GM23248 (cell line): ENCODE measurements around the gene TRIO. TPM values are rescaled to one million over a fixed set of nuclear protein-coding genes. Genes with fewer than 3 reads are reported as not detected.

Source experiments
- DNase-seq: peaks from one replicate; pipeline ENCODE4 v3.0.0-alpha.2; 2015
- H2AFZ ChIP-seq: fragments of 200-600 bp; sonication (generic); 2 replicates; pipeline ENCODE4 v1.6.1; 2016; ENCODE audit warnings: antibody characterized with exemption
- H3F3A ChIP-seq: fragments of 200-600 bp; sonication (generic); 2 replicates; pipeline ENCODE4 v1.6.1; 2016; ENCODE audit warnings: mild to moderate bottlenecking, antibody characterized with exemption, mixed run types; ENCODE audit not compliant: insufficient read depth
- H3K27ac ChIP-seq: fragments of 200-600 bp; sonication (generic); 2 replicates; pipeline ENCODE4 v1.5.1; 2016; ENCODE audit warnings: mild to moderate bottlenecking
- H3K27me3 ChIP-seq: fragments of 200-600 bp; sonication (generic); replicated peaks from 2 replicates; pipeline ENCODE4 v1.6.1; 2016; ENCODE audit warnings: mild to moderate bottlenecking; ENCODE audit not compliant: insufficient read depth
- H3K36me3 ChIP-seq: fragments of 200-600 bp; sonication (generic); 2 replicates; pipeline ENCODE4 v1.6.1; 2016; ENCODE audit warnings: low read depth, mild to moderate bottlenecking
- H3K4me1 ChIP-seq: fragments of 200-600 bp; sonication (generic); 2 replicates; pipeline ENCODE4 v1.6.1; 2016; ENCODE audit warnings: mild to moderate bottlenecking; ENCODE audit not compliant: insufficient read depth
- H3K4me2 ChIP-seq: fragments of 200-600 bp; sonication (generic); one replicate; pipeline ENCODE4 v1.6.1; 2016; ENCODE audit warnings: mild to moderate bottlenecking; ENCODE audit not compliant: unreplicated experiment
- H3K4me3 ChIP-seq: fragments of 200-600 bp; sonication (generic); 2 replicates; pipeline ENCODE4 v1.5.1; 2016; ENCODE audit warnings: mild to moderate bottlenecking
- H3K79me2 ChIP-seq: fragments of 200-600 bp; sonication (generic); 2 replicates; pipeline ENCODE4 v1.6.1; 2016; ENCODE audit warnings: mild to moderate bottlenecking; ENCODE audit not compliant: insufficient read depth
- H3K9ac ChIP-seq: fragments of 200-600 bp; sonication (generic); 2 replicates; pipeline ENCODE4 v1.6.1; 2016; ENCODE audit warnings: mild to moderate bottlenecking
- H3K9me2 ChIP-seq: fragments of 200-600 bp; sonication (generic); 2 replicates; pipeline ENCODE4 v1.6.1; 2016; ENCODE audit warnings: mixed run types, mild to moderate bottlenecking, moderate library complexity; ENCODE audit not compliant: insufficient read depth
- H3K9me3 ChIP-seq: fragments of 200-600 bp; sonication (generic); one replicate; pipeline ENCODE4 v1.6.1; 2017; ENCODE audit warnings: low read depth
- H4K20me1 ChIP-seq: fragments of 200-600 bp; sonication (generic); 2 replicates; pipeline ENCODE4 v1.6.0; 2016; ENCODE audit not compliant: insufficient read depth
- EZH2 ChIP-seq: fragments of 200-600 bp; sonication (generic); IDR thresholded peaks from 2 replicates; pipeline ENCODE4 v1.6.1; 2018; ENCODE audit warnings: antibody characterized with exemption, mild to moderate bottlenecking; ENCODE audit not compliant: insufficient read depth, poor library complexity, severe bottlenecking
- EZH2phosphoT487 ChIP-seq: fragments of 200-600 bp; sonication (generic); IDR thresholded peaks from 2 replicates; pipeline ENCODE4 v1.6.1; 2018; ENCODE audit warnings: antibody characterized with exemption, moderate library complexity, mild to moderate bottlenecking, low read depth; ENCODE audit not compliant: insufficient read depth
- WGBS, 2 experiments: methylation state at CpG; one replicate each; pipeline ENCODE4 v1.1.6; 2015 to 2017; ENCODE audit warnings: low lambda C conversion rate in 2 of 2, low coverage in 1 of 2; ENCODE audit errors: missing lambda C conversion rate in 2 of 2; 5-methylcytosine and 5-hydroxymethylcytosine counted together
- in situ Hi-C: fragments of 300-500 bp; cut with MboI; formaldehyde crosslinking; loops from 2 replicates; pipeline ENCODE4 v1.15.0; 2020
- polyA plus RNA-seq: library from polyadenylated mRNA; unstranded; fragments of >200 nt; fragmentation: Nextera tagmentation; extraction: Ambion mirVana; gene quantifications from 2 replicates; pipeline ENCODE4 v1.2.1, GENCODE V29; 2016
- total RNA-seq: library from RNA; depleted of rRNA; stranded (reverse); fragments of >200 nt; shearing (Covaris generic); gene quantifications from 2 replicates; pipeline ENCODE4 v1.2.3, GENCODE V29; 2014

TRIO gene
- total and polyA plus RNA-seq, 2 experiments from 2014 or later, result 28.1 to 198 TPM

DNA sequence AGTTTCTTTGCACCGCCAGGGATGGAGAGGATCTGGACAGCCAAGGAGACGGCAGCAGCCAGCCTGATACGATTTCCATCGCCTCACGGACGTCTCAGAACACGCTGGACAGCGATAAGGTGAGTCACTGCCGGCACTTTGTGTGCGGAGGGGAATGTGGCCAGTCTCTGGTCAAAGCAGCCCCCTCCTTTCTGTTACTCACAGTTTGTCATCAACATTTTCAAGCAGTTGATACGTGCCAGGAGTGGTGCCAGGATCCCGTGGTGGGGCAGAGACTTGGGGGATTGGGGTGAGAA, 263.4 kb downstream of the TRIO start:
- H3F3A ChIP-seq, result peaks cover 82% of the 10 kb centered on the region
- in situ Hi-C loops, result no loop called here
- H4K20me1 ChIP-seq, result no peaks in the 10 kb centered on the region
- H3K4me3 ChIP-seq, result no peak overlapping the region
- peak overlapping the region; percentile 45 for H3K4me2 ChIP-seq
- no peaks in the 10 kb centered on the region for H3K9me3 ChIP-seq
- H3K27me3 ChIP-seq, result no peaks in the 10 kb centered on the region
- H3K36me3 ChIP-seq, result peaks cover 58% of the 10 kb centered on the region
- peaks cover 74% of the 10 kb centered on the region for H3K4me1 ChIP-seq
- no peaks in the 10 kb centered on the region for H3K9me2 ChIP-seq
- H3K27ac ChIP-seq, result peak overlapping the region; percentile 91
- H3K79me2 ChIP-seq, result peaks cover 62% of the 10 kb centered on the region
- H2AFZ ChIP-seq, result no peak overlapping the region
- peak; percentile 97 for DNase-seq
- WGBS, 2 experiments, result 0 to 6% methylated on average over 12 of the region's 12 CpGs
- peak overlapping the region; percentile 63 for H3K9ac ChIP-seq
- TF ChIP-seq EZH2phosphoT487, result no peak
- TF ChIP-seq EZH2, result no peak

DNA sequence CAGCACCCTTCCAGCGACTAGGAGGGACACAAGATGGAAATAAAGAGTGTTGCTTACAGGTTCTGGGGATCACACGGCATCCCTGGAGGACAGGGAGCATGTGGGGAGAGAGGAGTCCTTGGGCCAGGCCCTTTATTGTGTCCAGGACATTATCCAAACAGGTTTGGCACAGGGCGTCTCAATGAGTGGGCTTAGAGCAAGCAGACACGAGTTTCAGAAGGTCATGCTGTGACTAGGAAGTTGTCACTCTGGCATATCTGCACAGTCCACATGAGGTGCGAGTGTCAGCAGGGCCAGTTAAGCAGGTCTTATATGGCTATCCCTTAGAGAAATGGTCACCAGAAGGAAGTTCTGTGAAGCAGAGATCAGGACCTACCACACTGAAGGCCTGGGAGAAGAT, 263.9 kb downstream of the TRIO start:
- no peak for DNase-seq
- H3F3A ChIP-seq, result peaks cover 82% of the 10 kb centered on the region
- peak overlapping the region; percentile 91 for H3K27ac ChIP-seq
- peaks cover 69% of the 10 kb centered on the region for H3K4me1 ChIP-seq
- no peaks in the 10 kb centered on the region for H3K9me3 ChIP-seq
- H3K27me3 ChIP-seq, result no peaks in the 10 kb centered on the region
- no peaks in the 10 kb centered on the region for H4K20me1 ChIP-seq
- no peak overlapping the region for H2AFZ ChIP-seq
- H3K9me2 ChIP-seq, result no peaks in the 10 kb centered on the region
- 48 to 50% methylated on average over 5 of the region's 5 CpGs for WGBS, 2 experiments
- TF ChIP-seq EZH2phosphoT487, result no peak
- TF ChIP-seq EZH2, result no peak
- H3K4me3 ChIP-seq, result no peak overlapping the region
- peaks cover 55% of the 10 kb centered on the region for H3K36me3 ChIP-seq
- H3K9ac ChIP-seq, result peak overlapping the region; percentile 63
- H3K4me2 ChIP-seq, result peak overlapping the region; percentile 45
- H3K79me2 ChIP-seq, result peaks cover 62% of the 10 kb centered on the region
- in situ Hi-C loops, result no loop called here

DNA sequence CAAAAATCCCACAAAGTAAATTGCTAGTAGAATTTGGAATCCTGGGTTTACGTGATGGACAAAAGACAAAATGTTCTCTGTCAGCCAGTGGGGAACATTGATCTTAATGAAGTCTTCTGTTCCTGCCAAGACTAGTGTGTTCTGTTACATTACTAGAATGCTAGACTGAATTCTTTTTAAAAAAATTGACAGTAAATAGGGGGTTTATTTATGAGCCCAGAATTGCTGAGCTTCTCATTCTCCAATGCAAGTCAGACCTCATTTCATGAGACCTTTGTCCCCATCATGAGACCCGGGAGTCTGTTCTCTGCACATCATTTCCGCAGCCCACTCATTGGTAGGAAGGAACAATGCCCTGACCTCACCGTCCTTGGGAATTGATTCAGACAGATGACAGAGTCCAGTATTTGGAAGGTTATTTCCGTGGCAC, 264.6 kb downstream of the TRIO start:
- H3K9me3 ChIP-seq, result no peaks in the 10 kb centered on the region
- peaks cover 82% of the 10 kb centered on the region for H3F3A ChIP-seq
- no peaks in the 10 kb centered on the region for H3K9me2 ChIP-seq
- peak overlapping the region; percentile 63 for H3K9ac ChIP-seq
- no peak overlapping the region for H3K4me3 ChIP-seq
- TF ChIP-seq EZH2 (no peak), EZH2phosphoT487 (no peak)
- no peaks in the 10 kb centered on the region for H4K20me1 ChIP-seq
- H3K27ac ChIP-seq, result peak overlapping the region; percentile 91
- DNase-seq, result peak; percentile 80
- in situ Hi-C loops, result no loop called here
- peaks cover 57% of the 10 kb centered on the region for H3K36me3 ChIP-seq
- 15 to 17% methylated on average over 5 of the region's 5 CpGs for WGBS, 2 experiments
- peak overlapping the region; percentile 45 for H3K4me2 ChIP-seq
- H2AFZ ChIP-seq, result no peak overlapping the region
- peaks cover 65% of the 10 kb centered on the region for H3K4me1 ChIP-seq
- H3K27me3 ChIP-seq, result no peaks in the 10 kb centered on the region
- peaks cover 62% of the 10 kb centered on the region for H3K79me2 ChIP-seq

DNA sequence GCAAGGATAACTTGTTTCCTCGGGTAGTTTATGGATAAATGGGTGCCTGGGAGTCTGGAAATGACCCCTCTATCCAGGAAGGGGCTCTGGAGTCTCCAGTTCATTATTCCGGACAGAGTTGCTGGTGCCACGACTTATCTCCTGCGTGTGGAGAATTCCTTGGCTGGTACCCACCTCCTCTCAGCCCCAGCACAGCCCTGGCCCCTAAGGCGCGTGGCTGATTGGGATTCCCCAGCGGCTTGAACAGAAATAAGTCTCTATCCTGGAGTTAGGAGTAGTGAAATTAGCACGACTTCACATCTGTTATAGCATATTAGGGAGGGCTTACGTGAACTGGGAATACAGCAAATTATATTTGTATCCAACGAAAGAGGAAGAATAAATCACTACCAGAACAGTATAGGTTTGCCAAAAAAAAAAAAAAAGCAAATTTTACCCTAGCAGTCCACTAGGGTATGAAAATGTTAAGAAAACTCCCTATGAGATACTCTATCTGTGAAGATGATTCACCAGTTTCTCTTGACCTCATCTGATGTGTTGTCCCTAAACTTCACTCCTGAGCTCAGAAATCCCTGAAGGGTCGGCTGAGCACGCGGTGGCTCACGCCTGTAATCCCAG, 265.9 kb downstream of the TRIO start:
- H2AFZ ChIP-seq, result no peak overlapping the region
- in situ Hi-C loops, result no loop called here
- H3F3A ChIP-seq, result peaks cover 94% of the 10 kb centered on the region
- no peak overlapping the region for H3K4me3 ChIP-seq
- H3K36me3 ChIP-seq, result peaks cover 70% of the 10 kb centered on the region
- H3K27ac ChIP-seq, result peak overlapping the region; percentile 91
- H3K9me3 ChIP-seq, result no peaks in the 10 kb centered on the region
- DNase-seq, result peak; percentile 65
- 89 to 92% methylated on average over 14 of the region's 14 CpGs for WGBS, 2 experiments
- H4K20me1 ChIP-seq, result no peaks in the 10 kb centered on the region
- no peaks in the 10 kb centered on the region for H3K9me2 ChIP-seq
- 0 out of 2 replicates have a peak overlapping the region, but pooled peaks have one; percentile 22 for H3K9ac ChIP-seq
- TF ChIP-seq EZH2 (no peak), EZH2phosphoT487 (no peak)
- H3K4me1 ChIP-seq, result peaks cover 65% of the 10 kb centered on the region
- no peak overlapping the region for H3K4me2 ChIP-seq
- H3K79me2 ChIP-seq, result peaks cover 71% of the 10 kb centered on the region
- no peaks in the 10 kb centered on the region for H3K27me3 ChIP-seq
